ENCODE measurements around the gene GBP2.
"Not testable (repeated sequence)": the region's sequence is repeated elsewhere in the genome, so short reads cannot be mapped to it uniquely, and the experiment has no call there.

The GBP2 gene

DNA sequence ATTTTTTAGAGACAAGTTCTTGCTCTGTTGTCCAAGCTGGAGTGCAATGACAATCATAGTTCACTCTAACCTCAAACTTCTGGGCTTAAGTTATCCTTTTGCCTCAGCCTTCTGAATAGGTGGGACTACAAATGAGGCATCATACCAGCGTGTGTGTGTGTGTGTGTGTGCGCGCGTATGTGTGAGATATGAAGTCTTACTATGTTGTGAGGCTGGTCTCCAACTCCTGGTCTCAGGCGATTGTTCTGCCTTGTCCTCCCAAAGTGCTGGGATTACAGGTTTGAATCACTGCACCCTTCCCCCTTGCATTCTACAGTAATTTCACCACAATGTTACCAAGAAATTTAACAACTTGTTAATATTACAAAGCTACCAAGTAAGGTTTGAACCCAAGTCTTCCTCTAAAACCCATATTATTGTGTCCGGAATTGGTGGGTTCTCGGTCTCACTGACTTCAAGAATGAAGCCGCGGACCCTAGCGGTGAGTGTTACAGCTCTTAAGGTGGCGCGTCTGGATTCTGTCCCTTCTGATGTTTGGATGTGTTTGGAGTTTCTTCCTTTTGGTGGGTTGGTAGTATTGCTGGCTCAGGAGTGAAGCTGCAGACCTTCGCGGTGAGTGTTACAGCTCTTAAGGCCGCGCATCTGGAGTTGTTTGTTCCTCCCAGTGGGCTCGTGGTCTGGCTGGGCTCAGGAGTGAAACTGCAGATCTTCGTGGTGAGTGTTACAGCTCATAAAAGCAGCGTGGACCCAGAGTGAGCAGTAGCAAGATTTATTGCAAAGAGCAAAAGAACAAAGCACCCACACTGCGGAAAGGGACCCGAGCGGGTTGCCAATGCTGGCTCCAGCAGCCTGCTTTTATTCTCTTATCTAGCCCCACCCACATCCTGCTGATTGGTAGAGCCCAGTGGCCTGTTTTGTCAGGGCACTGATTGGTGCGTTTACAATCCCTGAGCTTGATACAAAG is 970 bp upstream of the GBP2 start:
- DNase-seq (ENCODE audit: low spot score) = not testable (repeated sequence)

DNA sequence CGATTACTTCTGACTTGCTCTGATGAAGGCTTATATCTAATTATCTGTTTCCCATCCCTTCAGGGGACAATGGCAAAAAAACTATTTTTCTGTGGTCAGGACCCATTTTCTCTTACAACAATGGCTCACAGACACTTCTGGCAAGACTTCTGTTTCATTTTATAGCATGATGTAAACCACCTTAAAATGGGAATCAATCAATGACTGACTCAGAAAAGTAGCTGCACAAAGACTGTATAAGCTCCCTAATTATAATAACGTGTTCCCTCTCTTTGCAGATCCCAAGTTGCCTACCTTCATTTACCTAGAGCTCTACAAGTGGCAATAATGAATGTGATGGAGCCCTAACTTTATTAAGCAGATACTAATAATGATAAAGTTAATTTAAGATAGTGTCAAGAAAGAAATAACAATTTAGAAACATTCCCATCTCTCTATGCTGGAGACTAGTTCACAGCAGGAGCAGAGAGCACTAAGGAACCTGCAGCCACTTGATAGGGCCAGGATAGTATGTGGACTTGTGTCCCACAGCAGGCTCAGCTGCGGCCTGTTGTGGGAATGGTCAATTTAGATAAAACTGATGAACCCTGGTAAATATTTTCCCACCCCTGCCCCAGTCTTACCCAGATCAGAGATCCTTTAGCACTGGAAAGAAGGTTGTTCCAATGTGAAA is 538 bp downstream of the GBP2 start:
- DNase-seq (ENCODE audit: low spot score) = peak; percentile 19

DNA sequence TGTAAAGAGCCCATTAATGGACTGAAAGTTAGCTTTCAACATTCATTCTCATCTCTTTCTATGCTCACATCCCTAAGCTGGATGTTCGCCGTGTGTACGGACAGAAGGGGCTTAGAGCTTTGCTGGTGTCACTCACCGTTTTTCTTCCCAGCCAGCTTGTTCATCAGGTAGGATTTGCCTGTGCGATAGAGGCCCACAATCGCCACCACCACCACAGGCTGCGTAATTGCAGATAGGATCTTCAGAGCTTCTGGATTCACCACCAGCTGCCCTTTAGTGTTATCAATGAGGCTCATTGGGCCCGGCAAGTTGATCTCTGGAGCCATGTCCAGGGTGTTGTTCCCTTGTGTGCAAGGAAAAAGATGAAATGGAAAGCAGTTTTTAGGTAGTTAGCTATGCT is 4.3 kb downstream of the GBP2 start:
- DNase-seq (ENCODE audit: low spot score) = no peak

DNA sequence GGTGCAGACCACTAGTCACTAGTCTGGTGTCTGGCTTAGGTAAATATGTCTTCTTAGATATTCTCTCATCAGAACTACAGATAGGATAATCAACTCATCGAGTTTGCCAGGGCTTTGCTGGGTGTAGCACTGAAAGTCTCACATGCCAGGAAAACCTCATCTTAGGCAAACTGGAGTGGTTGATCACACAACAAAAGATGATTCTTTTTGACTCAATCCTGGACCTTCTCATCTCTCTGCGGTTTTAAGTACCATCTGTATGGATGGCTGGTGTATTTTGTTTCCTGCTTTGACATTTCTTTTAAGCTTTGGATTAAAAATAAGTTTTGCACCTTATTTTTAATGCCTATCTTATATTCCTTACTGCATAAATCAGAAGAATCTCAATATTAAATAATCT is 11.3 kb downstream of the GBP2 start:
- no peak for DNase-seq (ENCODE audit: low spot score)

DNA sequence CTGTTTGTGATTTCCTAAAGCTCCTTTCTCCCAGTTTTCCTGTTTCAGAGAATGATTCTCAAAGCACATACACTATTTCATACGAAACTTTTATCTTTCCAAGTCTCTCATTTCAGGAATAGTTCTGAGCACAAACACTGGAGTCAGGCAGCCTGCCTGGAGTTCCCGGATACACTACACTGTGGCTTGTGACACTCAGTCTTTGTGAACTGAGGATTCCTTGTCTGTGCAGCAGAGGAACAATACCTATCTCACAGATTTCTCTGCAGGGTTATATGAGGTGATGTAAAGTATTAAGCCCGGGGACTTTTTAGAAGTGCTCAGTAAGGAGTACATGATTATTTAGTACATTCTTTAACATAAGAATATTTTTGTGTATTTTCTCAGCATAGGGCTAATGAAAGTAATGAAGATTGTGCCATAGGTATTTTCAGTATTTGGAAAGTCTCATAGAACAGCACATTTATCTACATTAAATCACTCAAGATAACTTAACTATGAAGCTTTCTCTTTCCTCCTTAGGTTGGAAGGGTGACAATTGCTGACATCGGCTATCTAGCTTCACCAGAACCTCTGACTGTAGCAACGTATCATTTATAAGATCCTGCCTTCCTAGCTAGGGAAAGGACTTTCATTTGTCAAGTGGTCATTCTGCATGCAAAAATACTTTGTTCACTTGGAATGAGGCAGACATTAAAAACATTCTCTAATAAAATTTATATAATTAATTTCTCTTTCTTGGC is 12.9 kb downstream of the GBP2 start:
- peak; percentile 78 for DNase-seq (ENCODE audit: low spot score)

DNA sequence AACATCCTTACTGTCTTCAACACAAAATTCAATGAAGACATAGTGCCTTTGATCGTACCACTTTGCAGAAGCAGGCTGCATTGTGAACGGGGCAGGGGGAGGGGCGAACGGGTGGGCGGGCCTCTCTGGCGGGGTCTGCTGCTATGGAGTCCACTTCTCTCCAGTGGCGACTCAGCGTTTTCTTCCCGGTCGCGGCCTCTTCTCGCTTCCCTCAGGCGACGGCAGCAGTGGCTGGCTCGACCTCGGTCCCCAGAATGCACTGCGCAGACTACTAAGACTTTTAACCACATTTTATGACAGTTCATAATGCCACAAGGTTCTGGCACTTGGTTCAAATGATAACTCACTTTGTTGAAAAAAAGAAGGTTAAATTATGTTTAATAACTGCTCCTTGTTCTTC is 21.2 kb downstream of the GBP2 start:
- no peak for DNase-seq (ENCODE audit: low spot score)

DNA sequence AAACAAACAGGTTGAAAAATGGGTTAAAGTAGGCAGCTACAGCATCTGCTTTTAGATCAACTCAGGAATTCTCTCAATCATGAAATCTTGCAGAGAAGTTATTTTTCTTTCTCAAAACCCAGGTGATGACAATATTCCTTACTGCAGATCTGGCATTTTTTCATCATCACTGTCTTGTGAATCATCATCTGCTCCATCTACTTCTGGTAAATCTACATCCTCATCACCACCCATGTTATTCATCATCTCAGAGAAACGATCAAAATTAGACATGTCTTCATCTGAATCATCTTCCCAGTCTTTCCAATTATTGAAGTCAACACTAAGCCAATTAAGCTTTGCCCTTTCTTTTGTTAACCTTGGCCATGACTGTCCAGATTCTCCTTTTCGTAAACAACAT is 21.8 kb downstream of the GBP2 start:
- no peak for DNase-seq (ENCODE audit: low spot score)

DNA sequence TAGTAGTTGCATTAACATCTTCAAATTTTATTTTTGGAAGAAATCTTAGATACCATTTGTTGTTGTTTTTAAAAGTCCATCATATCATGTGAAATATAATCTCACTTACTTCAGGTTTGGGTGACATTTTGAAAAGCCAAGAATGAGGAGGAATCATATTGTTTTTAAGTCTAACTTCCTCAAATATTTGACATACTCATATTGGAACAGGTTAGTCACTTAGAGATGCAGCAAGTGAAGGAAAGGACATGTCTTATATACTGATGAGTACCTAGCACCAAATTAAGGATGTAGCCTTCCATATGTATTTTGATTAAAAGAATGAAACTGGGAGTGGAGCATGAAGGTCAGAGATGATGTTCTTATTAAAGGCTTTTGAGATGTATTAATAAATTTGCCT is 23.9 kb downstream of the GBP2 start:
- no peak for DNase-seq (ENCODE audit: low spot score)

DNA sequence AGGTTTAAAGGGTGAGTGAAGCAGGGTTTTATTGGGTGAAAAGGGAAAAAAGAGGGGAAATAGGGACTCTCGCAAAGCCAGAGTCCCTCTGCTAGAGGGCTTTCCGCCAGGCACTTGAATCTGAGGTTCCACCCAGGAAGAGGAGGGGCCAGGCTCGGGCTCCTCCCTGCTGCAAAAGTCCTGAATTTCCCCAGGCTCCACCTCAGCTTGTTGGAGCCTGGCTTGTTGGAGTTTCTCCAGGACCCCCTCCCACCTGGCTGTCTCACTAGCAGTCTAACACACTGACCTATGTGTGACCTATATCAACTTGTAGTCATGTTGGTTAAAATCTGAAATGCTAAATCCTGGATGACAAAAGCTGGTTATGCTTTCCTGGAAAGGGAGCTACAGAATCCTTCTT is 25.5 kb downstream of the GBP2 start:
- DNase-seq (ENCODE audit: low spot score) = no peak

DNA sequence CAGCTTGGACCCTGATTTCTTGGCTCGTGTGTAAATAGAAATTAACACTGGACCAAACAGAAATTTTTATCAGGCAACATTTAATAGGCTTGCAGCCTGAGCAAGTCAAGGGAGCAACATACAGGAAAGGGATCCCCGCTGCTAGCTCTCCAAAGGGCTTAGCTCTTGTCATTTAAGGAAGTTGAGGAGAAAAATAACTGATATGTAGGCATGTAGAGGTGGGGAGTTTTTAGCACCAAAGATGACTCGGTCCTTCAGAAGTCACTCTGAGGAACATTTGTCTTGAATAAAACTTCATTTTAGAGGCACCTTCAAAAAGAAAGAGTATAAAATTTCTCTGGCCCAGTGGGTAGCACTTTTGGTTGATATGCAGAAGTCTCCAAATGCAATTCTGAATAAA is 27.1 kb downstream of the GBP2 start:
- DNase-seq (ENCODE audit: low spot score) = no peak

DNA sequence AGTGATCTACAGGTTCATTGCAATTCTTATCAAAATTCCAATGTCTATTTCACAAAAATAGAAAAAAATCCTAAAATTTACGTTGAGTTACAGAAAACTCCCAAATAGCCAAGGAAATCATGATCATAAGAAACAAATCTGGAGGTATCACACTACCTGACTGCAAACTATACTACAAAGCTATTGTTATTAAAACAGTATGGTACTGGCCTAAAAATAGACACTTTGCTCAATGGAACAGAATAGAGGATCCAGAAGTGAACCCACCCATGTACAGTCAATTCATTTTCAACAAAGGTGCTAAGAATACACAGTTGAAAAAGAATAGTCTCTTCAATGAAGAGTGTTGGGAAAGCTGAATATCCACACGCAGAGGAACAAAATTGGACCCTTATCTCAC is 30.2 kb downstream of the GBP2 start:
- no peak for DNase-seq (ENCODE audit: low spot score)

DNA sequence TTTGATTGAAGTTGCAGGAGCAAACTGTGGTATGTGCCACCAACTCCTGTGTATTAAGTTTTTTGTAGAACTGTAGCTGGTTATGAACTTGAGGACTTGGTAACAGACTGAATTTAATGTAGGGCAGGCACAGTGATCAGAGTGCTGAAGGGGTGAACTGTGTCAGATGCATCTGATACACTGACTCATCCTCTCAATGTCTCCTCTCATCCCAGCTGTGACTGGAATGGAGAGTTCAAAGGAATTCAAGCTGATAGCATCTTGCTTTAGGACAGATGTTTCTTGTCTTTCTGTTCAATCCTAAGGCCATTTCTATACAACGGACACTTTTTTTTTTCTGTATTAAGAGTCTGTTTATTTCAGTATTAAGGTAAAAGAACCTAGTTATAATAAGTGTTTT is 36.0 kb downstream of the GBP2 start:
- DNase-seq (ENCODE audit: low spot score) = no peak

DNA sequence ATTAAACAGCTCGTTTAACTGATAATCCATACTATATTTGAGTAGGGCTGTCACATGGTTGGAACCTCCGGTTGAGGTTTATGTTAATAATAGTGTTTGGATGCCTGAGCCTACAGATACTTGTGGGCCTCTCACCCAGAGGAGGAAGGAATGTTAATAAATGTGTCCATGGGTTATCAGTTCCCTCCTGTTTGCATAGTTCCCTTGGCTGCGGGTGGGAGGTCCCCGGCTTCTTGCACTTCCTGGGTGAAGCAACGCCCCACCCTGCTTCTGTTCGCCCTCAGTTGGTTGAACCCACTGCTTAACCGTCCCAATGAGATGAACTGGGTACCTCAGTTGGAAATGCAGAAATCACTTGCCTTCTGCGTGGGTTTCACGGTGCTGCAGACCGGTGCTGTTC is 37.3 kb downstream of the GBP2 start:
- no peak for DNase-seq (ENCODE audit: low spot score)

DNA sequence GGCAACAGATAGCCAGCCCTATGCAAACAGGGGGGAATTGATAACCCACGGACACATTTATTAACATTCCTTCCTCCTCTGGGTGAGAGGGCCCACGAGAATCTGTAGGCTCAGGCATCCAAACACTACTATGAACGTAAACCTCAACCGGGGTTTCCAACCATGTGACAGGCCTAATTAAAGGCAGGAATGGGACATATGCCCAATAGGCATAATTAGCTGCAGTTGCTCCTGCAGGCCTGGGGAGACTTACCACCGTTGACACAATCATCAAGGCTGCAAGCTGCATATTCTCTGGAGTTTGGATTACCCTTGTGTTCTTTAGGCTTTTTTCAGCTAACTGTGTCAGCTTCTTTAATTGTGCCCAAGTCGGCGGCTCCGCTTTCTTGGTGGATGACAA is 38.7 kb downstream of the GBP2 start:
- DNase-seq (ENCODE audit: low spot score) = no peak

DNA sequence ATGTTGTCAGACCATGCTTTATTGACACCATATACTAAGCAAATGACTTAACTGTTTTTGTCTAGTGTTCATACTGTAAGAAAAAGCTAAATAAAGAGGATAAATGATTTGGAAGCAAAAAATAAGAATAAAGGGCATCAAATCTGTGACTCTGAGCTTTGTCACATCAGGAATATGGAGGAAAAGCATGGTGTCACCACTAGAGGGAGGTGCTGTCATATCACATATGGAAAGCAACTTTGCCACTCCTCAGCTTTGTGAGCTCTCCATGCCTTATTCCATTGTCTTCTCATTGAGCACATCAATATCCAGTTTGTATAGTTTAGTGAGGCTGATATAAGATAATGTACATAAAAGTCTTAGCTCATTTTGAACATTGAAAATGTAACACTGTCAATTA is 40.1 kb downstream of the GBP2 start:
- no peak for DNase-seq (ENCODE audit: low spot score)

DNA sequence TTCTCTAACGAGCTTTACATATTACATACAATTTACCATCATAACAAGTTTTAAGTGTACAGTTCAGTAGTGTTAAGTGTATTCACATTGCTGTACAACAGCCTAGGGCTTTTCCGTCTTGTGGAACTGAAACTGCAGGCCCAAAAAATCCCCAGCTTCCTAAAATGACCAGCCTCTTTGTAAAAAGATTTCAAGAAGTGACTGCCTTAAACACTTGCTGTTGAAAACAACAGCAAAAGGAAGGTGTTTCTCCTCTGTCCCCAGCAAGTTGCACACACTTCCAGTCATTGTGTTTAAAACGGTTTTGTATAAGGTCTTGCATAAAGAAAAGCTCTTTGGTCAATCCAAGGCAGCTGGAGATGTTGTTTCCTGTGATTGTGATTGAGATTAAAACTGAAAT is 44.9 kb downstream of the GBP2 start:
- no peak for DNase-seq (ENCODE audit: low spot score)

DNA sequence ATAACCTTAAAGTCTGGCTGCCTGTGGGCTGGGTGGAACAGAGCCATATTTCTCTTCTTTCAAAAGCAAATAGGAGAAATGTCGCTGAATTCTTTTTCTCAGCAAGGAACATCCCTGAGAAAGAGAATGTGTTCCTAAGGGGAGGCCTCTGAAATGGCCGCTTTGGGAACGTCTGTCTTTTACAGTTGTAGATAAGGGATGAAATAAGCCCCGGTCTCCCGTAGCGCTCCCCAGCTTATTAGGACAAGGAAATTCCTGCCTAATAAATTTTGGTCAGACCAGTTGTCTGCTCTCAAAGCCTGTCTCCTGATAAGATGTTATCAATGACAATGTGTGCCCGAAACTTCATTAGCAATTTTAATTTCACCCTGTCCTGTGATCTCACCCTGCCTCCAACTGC is 45.8 kb downstream of the GBP2 start:
- DNase-seq (ENCODE audit: low spot score) = not testable (repeated sequence)

DNA sequence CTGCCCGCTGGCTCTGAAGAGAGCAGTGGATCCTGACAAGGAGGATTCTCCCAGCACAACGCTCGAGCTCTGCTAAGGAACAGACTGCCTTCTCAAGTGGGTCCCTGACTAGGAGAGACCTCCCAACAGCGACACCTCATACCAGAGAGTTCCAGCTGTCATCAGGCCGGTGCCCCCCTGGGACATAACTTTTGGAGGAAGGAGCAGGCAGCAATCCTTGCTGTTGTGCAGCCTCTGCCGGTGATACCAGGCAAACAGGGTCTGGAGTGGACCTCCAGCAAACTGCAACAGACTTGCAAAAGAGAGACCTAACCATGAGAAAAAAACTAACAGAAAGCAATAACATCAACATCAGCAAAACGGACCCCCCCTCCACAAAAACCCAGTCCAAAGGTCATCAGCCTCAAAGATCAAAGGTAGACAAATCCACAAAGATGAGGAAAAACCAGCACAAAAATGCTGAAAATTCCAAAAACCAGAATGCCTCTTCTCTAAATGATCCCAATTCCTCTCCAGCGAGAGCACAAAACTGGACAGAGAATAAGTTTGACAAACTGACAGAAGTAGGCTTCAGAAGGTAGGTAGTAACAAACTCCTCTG is 53.3 kb downstream of the GBP2 start:
- not testable (repeated sequence) for DNase-seq (ENCODE audit: low spot score)

DNA sequence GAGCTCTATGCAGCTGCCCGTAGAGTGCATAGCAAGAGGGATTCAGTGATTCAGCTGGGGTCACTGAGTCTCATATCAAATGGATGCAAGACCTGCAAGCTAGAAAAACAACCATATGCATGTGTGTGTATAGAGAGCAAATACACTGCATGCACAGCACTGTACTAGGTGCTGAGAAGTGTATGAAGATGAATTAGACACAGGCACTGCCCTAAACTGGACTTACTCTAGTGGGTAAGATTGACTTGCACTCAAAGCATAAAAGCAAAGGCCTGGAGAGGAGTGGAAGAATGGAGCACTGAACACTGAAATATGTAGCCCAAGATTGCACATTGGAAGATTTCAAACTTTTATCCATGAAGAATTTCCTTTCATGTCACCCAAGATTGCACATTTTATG is 55.4 kb downstream of the GBP2 start:
- no peak for DNase-seq (ENCODE audit: low spot score)

DNA sequence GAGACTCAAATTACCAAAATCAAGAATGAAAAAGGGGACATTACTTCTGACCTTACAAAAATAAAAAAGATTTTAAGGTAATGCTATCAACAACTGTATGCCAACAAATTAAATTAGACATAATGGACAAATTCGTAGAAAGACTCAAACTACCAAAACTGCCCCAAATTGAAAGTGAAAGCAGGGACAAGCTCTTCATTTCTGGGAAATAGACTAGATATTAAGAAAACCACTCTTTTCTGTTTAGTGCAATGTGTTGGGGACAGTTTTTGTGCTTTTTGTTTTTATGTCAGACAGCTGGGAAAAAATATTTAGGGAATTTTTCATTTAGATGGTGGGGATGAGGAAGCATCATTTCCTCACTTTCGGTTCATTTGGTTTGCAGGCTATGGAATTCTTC is 56.0 kb downstream of the GBP2 start:
- no peak for DNase-seq (ENCODE audit: low spot score)

DNA sequence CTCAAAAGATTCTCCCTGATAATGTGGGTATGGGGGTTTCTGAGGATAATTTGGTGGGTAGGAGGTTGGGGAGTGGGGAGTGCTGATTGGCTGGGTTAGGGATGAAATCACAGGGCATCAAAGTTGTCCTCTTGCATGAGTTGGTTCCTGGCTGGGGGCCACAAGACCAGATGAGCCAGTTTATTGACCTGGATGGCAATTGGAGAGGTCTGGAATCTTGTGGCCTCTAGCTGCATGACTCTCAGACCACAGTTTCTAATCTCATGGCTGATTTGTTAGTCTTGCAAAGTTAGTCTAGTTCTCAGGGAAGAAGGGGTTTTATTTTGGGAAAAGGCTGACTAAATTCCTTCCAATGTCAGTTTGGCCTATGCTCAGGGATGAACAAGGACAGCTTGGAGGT is 57.6 kb downstream of the GBP2 start:
- DNase-seq (ENCODE audit: low spot score) = no peak

DNA sequence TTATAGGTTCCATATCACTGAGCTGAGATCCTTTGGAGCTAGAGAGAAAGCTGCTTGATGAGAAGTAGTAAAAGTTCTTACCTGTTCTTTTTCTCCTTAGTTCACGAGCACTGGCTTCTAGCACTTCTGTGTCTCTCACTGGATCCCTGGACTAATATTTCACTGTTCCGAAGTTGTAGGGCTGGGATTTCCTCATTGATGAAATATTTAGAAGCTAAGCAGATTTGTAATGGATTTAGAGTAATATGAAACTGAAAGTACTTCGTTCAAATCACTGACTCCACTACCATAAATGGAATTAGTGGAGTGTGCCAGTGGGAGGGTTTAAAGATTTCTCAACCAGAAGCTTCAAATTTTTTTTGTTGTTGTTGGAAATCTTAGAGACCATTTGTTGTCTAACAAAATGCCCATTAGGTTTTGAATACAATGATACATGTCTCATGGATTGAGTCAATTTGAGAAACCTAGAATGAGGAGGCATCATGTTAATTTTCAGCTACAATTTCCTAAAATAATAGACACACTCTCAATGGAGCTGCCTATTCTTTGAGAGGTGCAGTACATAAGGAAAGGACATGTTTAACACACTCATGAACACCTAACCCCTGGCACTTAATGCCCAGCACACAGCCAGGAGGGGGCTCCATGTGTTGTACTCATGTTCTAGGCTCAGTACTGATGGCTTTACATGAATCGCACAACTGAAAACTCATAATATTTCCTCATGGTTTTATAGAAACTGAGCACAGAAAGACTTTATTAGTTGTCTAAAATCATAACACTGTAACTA is 60.6 kb downstream of the GBP2 start, which contains the start of gene GBP1:
Gene GBP1 (minus strand): TSS at position 130 of the 790 bp plus-strand sequence. CDS start 1,974 bp downstream, outside the sequence.
- no peak for DNase-seq (ENCODE audit: low spot score)

Data from COLO829 (cell line).